GM18505 (cell line): ENCODE results near the gene DMPK.
"Not testable (repeated sequence)": the region's sequence is repeated elsewhere in the genome, so short reads cannot be mapped to it uniquely, and the experiment has no call there.

Experiments
- ATAC-seq: cut with Tn5 transposase; IDR thresholded peaks from one replicate; pipeline ENCODE4 v1.9.1; 2021; ENCODE audit not compliant: unreplicated experiment
- POLR2A ChIP-seq: IDR thresholded peaks from 4 replicates; pipeline ENCODE4 v1.6.1; 2011; ENCODE audit warnings: borderline replicate concordance; ENCODE audit not compliant: insufficient read depth, insufficient read length; ENCODE audit errors: extremely low read depth

The DMPK gene

DNA sequence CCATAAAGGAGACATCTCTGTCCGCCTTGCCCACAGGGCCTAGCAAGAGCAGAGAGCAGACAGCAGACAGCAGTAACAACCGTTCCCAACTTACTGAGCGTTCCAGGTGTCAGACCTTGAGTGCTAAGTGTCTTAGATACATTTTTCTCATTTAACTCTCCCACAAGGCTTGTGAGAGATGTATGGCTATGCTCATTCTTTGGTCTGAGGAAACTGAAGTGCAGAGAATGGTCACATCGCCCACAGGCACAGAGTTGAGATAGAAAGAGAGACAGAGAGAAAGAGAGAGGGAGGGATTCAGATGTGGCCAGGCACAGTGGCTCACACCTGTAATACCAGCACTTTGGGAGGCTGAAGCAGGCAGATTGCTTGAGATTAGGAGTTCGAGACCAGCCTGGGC, 34.8 kb downstream of the DMPK start:
- no peak for ATAC-seq
- TF ChIP-seq POLR2A = no peak

DNA sequence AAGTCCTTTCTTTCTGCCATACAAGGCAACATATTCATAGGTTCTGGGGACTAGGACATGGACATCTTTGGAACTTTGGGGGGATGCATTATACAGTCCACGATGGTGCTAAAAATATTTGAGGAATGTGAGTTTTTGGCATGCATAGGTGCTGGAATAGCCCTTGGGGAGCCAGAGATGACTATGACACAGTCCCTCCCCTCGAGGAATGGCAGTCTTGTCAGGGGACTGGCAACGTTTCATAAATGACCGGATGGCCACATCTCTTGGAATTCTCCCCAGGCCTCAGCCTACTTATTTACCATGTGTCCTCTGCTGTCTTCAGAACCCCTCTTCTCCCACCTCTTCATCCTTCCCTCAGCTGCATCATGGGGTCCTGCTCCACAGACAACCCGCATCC, 35.4 kb downstream of the DMPK start:
- TF ChIP-seq POLR2A = no peak
- no peak for ATAC-seq

GRCh38 chr19:45745606-45746005, 36.7 kb downstream of the DMPK start:
- ATAC-seq = no peak
- no peak for TF ChIP-seq POLR2A

- ATAC-seq = no peak
- TF ChIP-seq POLR2A = no peak
Observed at GRCh38 chr19:45742969-45743368, 39.3 kb downstream of the DMPK start.

DNA sequence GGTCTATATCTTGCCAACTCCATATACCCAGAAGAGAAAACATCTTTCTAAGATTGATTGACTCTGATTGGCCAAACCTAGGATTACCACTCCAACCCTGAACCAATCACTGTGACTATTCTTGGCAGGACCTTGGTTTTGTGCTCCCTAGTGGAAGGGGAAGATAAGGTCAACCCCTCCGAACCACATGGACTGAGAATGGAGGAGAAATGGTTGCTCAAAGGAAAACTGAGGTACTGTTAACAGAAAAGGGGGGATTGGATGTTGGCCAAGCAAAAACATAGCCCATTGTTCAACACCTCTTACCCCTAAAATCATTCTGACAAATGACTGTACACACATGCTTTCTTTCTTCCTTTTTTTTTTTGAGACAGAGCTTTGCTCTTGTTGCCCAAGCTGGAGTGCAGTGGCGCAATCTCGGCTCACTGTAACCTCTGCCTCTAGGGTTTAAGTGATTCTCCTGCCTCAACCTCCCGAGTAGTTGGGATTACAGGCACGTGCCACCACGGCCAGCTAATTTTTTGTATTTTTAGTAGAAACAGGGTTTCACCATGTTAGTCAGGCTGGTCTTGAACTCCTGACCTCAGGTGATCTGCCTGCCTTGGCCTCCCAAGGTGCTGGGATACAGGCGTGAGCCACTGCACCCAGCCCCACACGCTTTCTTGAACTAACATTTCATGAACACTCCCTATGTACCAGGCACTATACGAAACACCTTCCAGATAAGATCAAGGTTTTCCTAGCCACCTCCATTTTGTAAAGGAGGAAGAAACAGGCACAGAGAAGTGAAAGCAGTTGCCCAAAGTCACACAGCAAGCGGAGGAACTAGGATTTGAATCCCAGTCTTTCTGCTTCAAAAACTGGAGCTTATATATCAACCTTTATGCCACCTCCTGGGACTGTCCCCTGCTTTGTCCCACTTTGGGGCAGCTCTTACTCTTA, 42.5 kb downstream of the DMPK start:
- no peak for TF ChIP-seq POLR2A
- no peak for ATAC-seq

- ATAC-seq = no peak
- no peak for TF ChIP-seq POLR2A
Observed at GRCh38 chr19:45733160-45733810, 49.0 kb downstream of the DMPK start, which contains the start of gene MEIOSIN. MEIOSIN (plus strand) TSS chr19:45733439; CDS start chr19:45735377, 1,938 bp downstream.

DNA sequence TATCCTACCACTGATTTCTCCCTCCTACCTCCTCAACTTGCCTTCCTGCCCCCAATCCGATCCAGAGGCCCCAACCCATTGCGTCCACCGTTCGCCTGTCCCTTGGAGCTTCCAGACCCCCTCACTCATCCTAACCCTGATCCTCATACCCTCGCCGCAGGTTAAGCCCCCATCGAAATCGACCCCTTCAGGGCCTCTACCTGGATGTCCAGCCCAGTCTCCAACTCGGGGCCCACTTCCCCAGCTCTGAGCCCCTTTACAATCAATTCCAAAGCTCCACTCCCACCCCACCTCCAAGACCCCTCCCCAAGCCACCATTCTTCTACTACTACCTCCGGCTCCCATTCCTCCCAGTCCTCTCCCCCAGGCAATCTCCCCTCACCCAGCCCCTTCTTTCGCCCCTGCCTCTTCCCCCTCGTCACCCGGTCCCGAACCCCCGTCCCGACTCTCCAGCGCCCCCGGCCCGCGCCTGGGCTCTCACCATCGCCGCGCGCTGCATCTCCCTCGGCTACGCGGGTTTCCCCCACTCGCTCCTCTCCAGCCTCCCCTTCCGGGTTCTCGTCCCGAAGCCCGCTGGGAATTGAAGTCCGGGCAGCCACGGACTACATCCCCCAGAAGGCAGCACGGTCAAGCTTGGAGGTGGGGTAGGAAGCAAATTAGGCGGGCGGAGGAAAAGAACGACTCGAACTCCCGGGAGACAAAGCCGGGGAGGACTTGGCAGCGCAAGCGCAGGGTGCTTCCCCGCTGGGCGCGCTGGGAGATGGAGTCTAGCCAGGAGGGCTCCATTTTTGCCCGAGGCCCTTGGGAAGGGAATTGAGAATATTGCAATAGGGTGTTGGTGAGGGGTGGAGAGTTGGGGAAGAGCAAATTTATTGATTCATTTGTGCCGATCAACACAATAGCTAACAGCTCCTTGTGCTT, 51.7 kb downstream of the DMPK start, which contains the start of gene FBXO46:
TSS of gene FBXO46 (minus strand) at position 529 of the 921 bp plus-strand sequence. CDS start 17,401 bp downstream, outside the sequence.
- TF ChIP-seq POLR2A = peak; percentile 82
- peak; percentile 85 for ATAC-seq

DNA sequence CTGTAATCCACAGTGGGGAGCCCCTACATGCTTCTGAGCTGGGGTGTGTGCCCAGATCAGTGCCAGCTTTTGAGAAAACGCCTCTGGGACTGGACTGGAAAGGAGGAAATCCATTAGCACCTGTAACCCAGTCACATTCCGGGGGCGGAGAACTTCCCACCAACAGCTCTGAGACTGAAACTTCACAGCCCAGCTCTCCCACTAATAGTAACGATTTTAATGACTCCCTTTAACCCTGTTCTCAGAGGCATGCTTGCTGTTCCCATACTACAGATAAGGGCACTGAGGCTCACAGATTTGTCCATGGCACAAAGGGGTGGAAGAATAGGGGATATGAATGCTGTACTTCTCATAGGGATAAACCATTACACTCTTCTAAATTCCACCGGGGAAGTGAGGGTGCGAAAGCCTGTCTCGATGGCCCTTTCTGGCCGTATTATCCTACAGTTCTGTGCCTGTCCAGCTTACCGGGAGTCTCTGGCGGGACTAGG, 52.4 kb downstream of the DMPK start:
- TF ChIP-seq POLR2A = no peak

DNA sequence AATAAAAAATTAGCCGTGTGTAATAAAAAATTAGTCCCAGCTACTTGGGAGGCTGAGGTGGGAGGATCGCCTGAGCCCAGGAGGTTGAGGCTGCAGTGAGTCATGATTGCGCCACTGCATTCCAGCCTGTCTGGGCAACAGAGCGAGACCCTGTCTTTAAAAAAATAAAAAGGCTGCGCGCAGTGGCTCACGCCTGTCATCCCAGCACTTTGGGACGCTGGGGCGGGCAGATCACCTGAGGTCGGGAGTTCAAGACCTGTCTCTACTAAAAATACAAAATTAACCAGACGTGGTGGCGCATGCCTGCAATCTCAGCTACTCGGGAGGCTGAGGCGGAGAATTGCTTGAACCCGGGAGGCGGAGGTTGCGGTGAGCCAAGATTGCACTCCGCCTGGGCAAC, 53.6 kb downstream of the DMPK start:
- ATAC-seq = not testable (repeated sequence)

More for the DNA sequence above, 52.4 kb downstream of the DMPK start:
- no peak for ATAC-seq

GRCh38 chr19:45720065-45720464, 62.2 kb downstream of the DMPK start:
- ATAC-seq = not testable (repeated sequence)
